Measurements from ENCODE around the gene KCND2. TPM values are rescaled to one million over a fixed set of nuclear protein-coding genes. Genes with fewer than 3 reads are reported as not detected.

The KCND2 gene
- total RNA-seq, 2 donors from 2014 or later = not detected

DNA sequence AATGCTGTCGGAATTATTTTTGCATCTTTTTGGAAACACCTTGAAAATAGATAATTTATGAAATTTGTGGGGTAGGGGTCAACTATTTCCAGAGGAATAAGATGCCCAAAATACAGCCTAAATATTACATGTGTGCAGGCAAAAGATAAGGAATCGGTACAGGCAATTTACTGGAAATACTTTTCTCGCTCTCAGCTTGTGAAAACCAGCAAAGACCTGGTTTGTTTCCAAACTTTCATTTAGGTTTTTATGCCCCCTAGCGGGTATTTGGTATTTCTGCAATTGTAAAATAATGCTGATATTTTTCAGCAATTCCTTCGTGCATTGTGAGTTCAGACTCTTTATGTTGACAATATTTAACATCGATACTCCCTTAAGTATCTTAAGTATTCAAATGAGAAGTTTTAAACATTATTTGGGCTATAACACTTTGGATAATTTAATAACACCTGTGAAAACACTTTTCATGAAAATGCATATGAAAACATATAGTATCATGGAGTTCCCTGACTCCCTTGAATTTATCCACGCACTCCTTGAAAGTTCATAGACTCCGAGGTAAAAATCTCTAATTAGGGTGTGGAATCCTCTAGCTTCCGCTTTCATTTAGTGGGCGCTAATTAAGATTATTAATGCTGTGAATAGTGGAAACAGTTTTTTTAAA is 452.5 kb downstream of the KCND2 start:
- peaks cover 23% of the 10 kb centered on the region for H3K27me3 Mint-ChIP-seq
- H3K9me3 ChIP-seq (ENCODE audit: control insufficient read depth, low read length, poor library complexity, severe bottlenecking) = no peaks in the 10 kb centered on the region
- ATAC-seq = no peak
- no peak overlapping the region for H3K27ac Mint-ChIP-seq
- H3K4me3 Mint-ChIP-seq = no peak overlapping the region
- H3K36me3 Mint-ChIP-seq (ENCODE audit: low read depth) = no peaks in the 10 kb centered on the region
- H3K4me1 Mint-ChIP-seq = no peaks in the 10 kb centered on the region
- no peak for DNase-seq

DNA sequence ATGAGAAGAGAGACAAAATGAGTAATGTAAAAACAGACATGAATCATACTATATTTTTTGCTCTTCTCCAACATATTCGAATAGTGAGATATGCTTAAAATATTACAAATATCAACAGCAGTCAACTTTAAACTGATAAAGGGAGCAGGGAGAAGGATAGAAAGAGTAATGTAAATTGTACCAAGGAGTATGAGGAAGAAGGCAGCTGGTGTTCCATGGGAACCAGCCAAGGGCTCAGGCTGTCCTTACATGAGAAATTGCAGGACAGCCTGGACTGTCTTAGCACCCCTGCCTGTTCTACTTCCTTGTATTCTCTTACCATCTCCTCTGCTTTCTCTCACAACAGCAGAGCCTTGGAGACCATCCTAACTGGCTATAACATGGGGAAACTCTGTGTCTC is 456.3 kb downstream of the KCND2 start:
- peaks cover 17% of the 10 kb centered on the region for H3K27me3 Mint-ChIP-seq
- DNase-seq (no peak), ATAC-seq (no peak)
- H3K9me3 ChIP-seq (ENCODE audit: control insufficient read depth, low read length, poor library complexity, severe bottlenecking) = no peaks in the 10 kb centered on the region
- no peak overlapping the region for H3K27ac Mint-ChIP-seq
- H3K36me3 Mint-ChIP-seq (ENCODE audit: low read depth) = no peaks in the 10 kb centered on the region
- H3K4me3 Mint-ChIP-seq = no peak overlapping the region
- no peaks in the 10 kb centered on the region for H3K4me1 Mint-ChIP-seq

DNA sequence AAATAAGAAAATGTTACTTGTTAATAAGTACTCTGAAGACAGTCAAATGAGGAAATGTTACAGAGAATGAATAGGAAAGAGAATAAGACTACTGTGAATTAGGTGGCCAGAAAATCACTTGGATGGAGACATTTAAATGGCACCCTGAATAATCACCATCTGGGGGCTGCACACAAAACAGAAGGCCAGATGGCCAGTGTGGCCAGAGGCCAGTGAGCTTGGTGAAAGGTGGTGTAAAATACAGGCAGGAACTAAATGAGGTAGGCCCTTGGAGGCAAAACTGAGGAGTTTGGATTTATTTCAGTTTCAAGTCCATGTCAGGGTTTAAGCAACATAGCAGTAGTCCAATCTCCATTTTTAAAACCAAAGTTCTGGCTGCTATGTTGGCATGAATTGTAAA is 458.3 kb downstream of the KCND2 start:
- no peaks in the 10 kb centered on the region for H3K9me3 ChIP-seq (ENCODE audit: control insufficient read depth, low read length, poor library complexity, severe bottlenecking)
- Mint-ChIP-seq H3K27ac (no peak overlapping the region), H3K4me1 (no peaks in the 10 kb centered on the region), H3K4me3 (no peak overlapping the region), H3K36me3 (ENCODE audit: low read depth) (no peaks in the 10 kb centered on the region), H3K27me3 (peaks cover 13% of the 10 kb centered on the region)
- DNase-seq (no peak), ATAC-seq (no peak)

DNA sequence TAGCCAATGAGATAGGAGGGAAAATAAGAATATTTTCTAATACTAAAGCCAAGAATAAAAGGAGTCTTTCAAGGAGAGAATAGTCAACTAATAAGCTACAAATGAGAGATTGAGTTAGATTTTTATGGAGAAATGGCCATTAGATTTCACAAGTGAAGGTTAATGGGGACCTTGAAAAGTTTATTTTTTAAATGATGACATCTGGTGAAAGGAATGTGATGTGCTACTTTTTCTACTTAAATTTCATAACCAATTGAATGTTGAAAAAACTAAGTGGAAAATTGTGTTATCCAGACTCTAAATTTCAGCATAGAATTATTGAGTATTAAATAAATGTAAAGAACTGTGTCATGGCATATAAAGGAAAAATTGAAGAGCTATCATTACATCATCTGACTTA is 459.3 kb downstream of the KCND2 start:
- H3K9me3 ChIP-seq (ENCODE audit: control insufficient read depth, low read length, poor library complexity, severe bottlenecking) = no peaks in the 10 kb centered on the region
- Mint-ChIP-seq H3K27ac (no peak overlapping the region), H3K27me3 (peaks cover 14% of the 10 kb centered on the region), H3K4me1 (no peaks in the 10 kb centered on the region), H3K4me3 (no peak overlapping the region), H3K36me3 (ENCODE audit: low read depth) (no peaks in the 10 kb centered on the region)
- no peak for ATAC-seq
- no peak for DNase-seq

DNA sequence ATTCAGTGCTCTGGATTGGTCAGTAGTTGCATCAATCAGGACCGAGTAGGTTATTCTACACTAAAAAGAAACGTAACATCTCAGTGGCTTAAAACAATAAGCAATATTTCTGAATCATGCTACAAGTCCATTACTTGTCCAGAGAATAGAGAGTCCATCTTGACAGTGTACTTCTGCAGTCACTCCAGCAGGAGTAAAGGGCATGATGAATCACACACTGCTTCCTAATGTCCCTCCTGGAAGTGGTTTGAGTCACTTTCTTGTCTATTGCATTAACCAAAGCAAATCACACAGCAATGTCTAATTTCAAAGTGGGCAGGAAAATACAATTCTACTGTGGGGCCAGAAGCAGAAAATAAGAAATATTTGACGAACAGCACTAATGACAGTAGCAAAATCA is 460.2 kb downstream of the KCND2 start:
- H3K27ac Mint-ChIP-seq = no peak overlapping the region
- no peaks in the 10 kb centered on the region for H3K4me1 Mint-ChIP-seq
- DNase-seq (no peak), ATAC-seq (no peak)
- H3K36me3 Mint-ChIP-seq (ENCODE audit: low read depth) = no peaks in the 10 kb centered on the region
- H3K4me3 Mint-ChIP-seq = no peak overlapping the region
- peaks cover 18% of the 10 kb centered on the region for H3K27me3 Mint-ChIP-seq
- no peaks in the 10 kb centered on the region for H3K9me3 ChIP-seq (ENCODE audit: control insufficient read depth, low read length, poor library complexity, severe bottlenecking)

DNA sequence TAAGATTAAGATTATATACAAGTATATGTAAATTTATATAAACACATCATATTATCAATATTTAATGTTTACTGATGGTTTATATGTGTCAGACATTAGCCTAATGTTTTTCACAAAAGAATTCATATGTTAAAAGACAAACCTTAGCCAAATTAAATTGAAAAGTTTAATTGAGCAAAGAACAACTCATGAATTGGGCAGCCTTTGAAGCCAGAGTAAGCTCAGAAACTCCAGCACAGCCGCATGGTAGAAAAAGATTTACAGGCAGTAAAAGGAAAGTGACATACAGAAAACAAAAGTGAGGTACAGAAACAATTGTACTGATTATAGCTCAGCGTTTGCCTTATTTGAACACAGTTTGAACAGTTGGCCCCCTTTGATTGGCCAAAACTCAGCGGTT is 460.9 kb downstream of the KCND2 start:
- Mint-ChIP-seq H3K4me3 (no peak overlapping the region), H3K27ac (no peak overlapping the region), H3K27me3 (peaks cover 19% of the 10 kb centered on the region), H3K4me1 (no peaks in the 10 kb centered on the region), H3K36me3 (ENCODE audit: low read depth) (no peaks in the 10 kb centered on the region)
- no peak for DNase-seq
- no peak for ATAC-seq
- H3K9me3 ChIP-seq (ENCODE audit: control insufficient read depth, low read length, poor library complexity, severe bottlenecking) = no peaks in the 10 kb centered on the region

DNA sequence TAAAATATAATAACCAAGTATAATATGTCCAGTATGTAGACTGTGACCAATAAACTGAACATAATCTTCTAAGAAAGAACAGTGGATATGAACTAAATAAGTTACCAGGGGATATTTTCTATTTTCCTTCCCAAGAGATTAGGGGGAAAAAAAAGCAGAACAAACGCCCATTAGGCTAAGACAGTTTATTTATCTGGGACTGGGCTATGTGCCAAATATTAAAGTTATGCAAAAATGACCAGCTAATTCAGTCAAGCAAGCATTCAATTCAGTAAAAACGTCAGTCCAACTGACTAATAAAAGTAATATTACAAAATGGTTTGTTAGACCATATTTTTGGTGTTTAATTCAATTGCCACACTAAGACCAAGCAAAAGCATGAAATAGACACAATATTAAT is 462.8 kb downstream of the KCND2 start:
- H3K27ac Mint-ChIP-seq = no peak overlapping the region
- ATAC-seq (no peak), DNase-seq (no peak)
- H3K9me3 ChIP-seq (ENCODE audit: control insufficient read depth, low read length, poor library complexity, severe bottlenecking) = no peaks in the 10 kb centered on the region
- no peak overlapping the region for H3K4me3 Mint-ChIP-seq
- no peaks in the 10 kb centered on the region for H3K4me1 Mint-ChIP-seq
- no peaks in the 10 kb centered on the region for H3K36me3 Mint-ChIP-seq (ENCODE audit: low read depth)
- H3K27me3 Mint-ChIP-seq = peaks cover 11% of the 10 kb centered on the region

DNA sequence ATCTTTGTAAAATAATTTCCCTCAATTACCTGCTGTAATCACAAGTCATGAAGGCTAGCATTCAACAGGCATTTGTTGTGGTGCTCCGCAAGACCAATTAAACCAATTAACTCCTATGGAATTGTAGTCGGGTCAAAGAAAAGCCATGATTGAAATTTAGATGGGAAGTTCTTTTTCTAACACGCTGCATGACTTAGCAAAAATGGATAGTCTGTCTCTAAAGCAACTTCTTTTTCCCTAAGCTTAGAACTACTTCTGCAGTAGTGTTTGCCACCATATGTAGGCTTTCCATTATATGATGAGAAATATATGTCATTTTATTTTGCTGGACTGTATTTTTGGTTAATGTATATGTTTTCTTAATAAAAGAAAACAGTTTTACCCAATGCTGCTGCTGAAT is 465.8 kb downstream of the KCND2 start:
- Mint-ChIP-seq H3K27me3 (peaks cover 11% of the 10 kb centered on the region), H3K36me3 (ENCODE audit: low read depth) (no peaks in the 10 kb centered on the region), H3K27ac (no peak overlapping the region), H3K4me3 (no peak overlapping the region), H3K4me1 (no peaks in the 10 kb centered on the region)
- ATAC-seq (no peak), DNase-seq (no peak)
- no peaks in the 10 kb centered on the region for H3K9me3 ChIP-seq (ENCODE audit: control insufficient read depth, low read length, poor library complexity, severe bottlenecking)

DNA sequence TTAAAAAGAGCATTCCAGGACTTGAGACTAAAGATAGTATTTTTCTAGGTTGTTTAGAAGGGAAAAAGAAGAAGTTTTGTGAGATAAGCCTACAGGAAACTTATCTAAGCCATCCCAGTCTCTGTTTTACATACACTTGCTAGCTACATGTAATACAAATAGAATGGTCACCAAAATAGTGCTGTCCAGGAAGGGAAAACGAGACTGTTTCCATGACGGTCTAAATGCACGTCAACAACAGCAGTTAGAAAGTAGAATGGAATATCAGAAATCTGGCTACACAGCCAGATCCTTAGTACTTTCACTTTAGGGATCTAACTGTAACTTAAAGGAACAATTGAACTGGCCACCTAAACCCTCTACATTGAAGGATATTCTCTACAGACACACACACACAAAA is 467.4 kb downstream of the KCND2 start:
- no peak overlapping the region for H3K27ac Mint-ChIP-seq
- H3K9me3 ChIP-seq (ENCODE audit: control insufficient read depth, low read length, poor library complexity, severe bottlenecking) = no peaks in the 10 kb centered on the region
- H3K36me3 Mint-ChIP-seq (ENCODE audit: low read depth) = no peaks in the 10 kb centered on the region
- ATAC-seq (no peak), DNase-seq (no peak)
- no peaks in the 10 kb centered on the region for H3K4me1 Mint-ChIP-seq
- peaks cover 11% of the 10 kb centered on the region for H3K27me3 Mint-ChIP-seq
- H3K4me3 Mint-ChIP-seq = no peak overlapping the region

DNA sequence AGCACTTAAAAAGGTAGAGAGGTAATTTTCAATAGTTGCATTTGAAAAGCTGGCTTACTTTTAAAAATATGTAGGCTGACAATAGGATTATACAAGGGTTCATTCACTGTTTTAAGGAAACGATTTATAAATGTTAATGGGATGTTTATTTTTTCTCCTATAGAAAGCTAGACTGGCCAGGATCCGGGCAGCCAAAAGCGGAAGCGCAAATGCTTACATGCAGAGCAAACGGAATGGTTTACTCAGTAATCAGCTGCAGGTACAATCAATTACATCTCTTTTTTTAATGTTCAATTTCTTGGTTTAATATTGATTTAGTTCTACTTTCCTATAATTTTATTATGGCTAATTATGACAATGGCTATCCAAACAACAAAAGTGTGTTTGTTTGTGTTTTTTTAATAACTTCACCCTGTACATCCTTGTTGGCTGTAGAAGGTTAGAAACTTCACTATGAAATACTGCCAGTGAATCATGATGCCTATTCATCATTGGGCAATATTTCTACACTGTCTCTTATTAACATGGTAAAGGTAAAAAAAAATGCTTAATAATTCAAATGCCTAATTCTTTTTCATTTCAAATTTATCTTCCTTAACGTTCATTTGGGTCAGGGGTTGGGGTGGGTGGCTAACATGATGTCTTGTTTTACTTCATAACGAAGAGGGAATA is 468.5 kb downstream of the KCND2 start:
- Mint-ChIP-seq H3K36me3 (ENCODE audit: low read depth) (no peaks in the 10 kb centered on the region), H3K27ac (no peak overlapping the region), H3K27me3 (peaks cover 11% of the 10 kb centered on the region), H3K4me1 (no peaks in the 10 kb centered on the region), H3K4me3 (no peak overlapping the region)
- no peak for ATAC-seq
- H3K9me3 ChIP-seq (ENCODE audit: control insufficient read depth, low read length, poor library complexity, severe bottlenecking) = no peaks in the 10 kb centered on the region
- no peak for DNase-seq

DNA sequence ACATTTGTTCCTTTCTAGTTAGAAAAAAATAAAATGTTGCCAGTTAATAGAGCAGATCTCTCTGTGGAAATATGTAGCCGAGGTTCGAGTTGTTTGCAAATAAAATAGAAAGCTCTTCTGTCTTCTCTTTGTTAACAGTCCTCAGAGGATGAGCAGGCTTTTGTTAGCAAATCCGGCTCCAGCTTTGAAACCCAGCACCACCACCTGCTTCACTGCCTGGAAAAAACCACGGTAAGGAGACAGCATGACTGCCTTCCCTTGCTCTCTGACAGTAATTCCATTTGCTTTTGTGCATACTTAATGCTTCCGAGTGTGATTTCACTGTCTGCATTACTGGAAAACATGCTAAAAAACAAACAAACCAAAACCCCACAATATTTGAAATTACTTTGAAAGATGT is 469.4 kb downstream of the KCND2 start:
- Mint-ChIP-seq H3K4me1 (no peaks in the 10 kb centered on the region), H3K36me3 (ENCODE audit: low read depth) (no peaks in the 10 kb centered on the region), H3K4me3 (no peak overlapping the region), H3K27me3 (peaks cover 8% of the 10 kb centered on the region), H3K27ac (no peak overlapping the region)
- ATAC-seq = no peak
- H3K9me3 ChIP-seq (ENCODE audit: control insufficient read depth, low read length, poor library complexity, severe bottlenecking) = no peaks in the 10 kb centered on the region
- DNase-seq = no peak

DNA sequence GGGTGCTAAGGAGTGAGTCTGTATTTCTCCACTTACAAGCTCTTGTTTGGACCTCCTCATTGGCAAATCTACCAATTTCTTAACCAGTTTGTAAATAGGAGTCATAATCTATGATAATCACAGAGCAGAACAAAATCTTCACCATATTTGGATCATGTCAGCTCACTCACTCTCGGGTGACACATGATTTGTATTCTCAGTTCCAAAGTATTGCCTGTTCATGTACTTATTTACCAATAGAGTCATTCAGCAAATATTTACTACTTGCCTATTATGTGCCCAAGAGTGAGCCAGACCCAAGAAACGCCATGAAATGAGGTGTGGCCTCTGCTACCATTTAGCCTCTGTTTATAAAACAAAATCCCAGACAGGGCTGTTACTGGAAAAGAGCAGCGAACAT is 470.2 kb downstream of the KCND2 start:
- peaks cover 1% of the 10 kb centered on the region for H3K27me3 Mint-ChIP-seq
- H3K4me3 Mint-ChIP-seq = no peak overlapping the region
- no peaks in the 10 kb centered on the region for H3K4me1 Mint-ChIP-seq
- H3K36me3 Mint-ChIP-seq (ENCODE audit: low read depth) = no peaks in the 10 kb centered on the region
- no peak overlapping the region for H3K27ac Mint-ChIP-seq
- H3K9me3 ChIP-seq (ENCODE audit: control insufficient read depth, low read length, poor library complexity, severe bottlenecking) = no peaks in the 10 kb centered on the region
- ATAC-seq (no peak), DNase-seq (no peak)

DNA sequence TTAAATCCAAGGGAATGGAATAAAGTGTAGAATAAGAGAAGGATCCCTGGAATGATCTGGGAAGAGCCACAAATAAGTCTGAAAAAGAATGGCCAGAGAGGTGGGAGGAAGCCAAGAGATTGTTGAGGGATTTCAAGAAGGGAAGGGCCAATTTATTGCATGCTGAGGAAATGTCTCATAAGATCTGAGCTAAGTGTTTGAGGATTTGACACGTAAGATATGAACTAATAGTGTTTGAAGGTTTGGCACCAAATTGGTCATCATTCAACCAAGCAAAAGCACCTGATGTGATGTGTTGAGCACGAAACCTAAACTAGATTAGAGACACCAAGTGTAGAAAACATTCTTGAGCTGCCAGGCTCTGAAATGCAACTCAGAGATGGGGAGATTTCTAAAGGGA is 487.1 kb downstream of the KCND2 start:
- ATAC-seq (no peak), DNase-seq (no peak)
- no peak overlapping the region for H3K4me3 Mint-ChIP-seq

DNA sequence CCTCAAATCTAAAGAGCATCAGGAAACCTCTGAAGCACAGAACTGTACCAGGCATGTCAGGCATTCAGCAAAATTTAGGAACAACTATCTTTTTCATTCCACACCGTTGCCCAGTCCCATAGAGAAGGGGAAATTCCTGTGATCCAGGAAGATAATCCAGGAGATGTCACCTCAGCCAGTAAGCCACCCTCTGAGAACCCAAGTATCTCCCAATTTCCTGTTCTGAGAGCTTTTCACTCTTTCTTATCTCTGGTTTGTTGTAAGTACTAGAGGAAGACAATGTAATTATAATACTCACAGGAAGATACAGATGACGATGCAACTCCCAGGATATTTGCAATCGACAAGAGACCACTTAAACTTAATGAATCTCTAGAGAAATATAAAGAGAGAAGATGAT is 487.9 kb downstream of the KCND2 start:
- H3K9me3 ChIP-seq (ENCODE audit: control insufficient read depth, low read length, poor library complexity, severe bottlenecking) = no peaks in the 10 kb centered on the region
- Mint-ChIP-seq H3K4me1 (no peaks in the 10 kb centered on the region), H3K27me3 (peaks cover 12% of the 10 kb centered on the region), H3K36me3 (ENCODE audit: low read depth) (no peaks in the 10 kb centered on the region), H3K4me3 (no peak overlapping the region), H3K27ac (no peak overlapping the region)
- no peak for DNase-seq
- ATAC-seq = no peak

More for the DNA sequence above, 487.1 kb downstream of the KCND2 start:
- Mint-ChIP-seq H3K27ac (no peak overlapping the region), H3K4me1 (no peaks in the 10 kb centered on the region), H3K27me3 (peaks cover 12% of the 10 kb centered on the region), H3K36me3 (ENCODE audit: low read depth) (no peaks in the 10 kb centered on the region)
- H3K9me3 ChIP-seq (ENCODE audit: control insufficient read depth, low read length, poor library complexity, severe bottlenecking) = no peaks in the 10 kb centered on the region
